Cardiac muscle cell (in vitro differentiated cells and primary cell): ENCODE data around the gene CLIC5. TPM values are rescaled to one million over a fixed set of nuclear protein-coding genes. Genes with fewer than 3 reads are reported as not detected.
A peak's percentile ranks its signal among the peaks of the same experiment; 100 is the strongest.

ENCODE experiments used
- DNase-seq, 2 donors: peaks; one replicate each; pipeline versions ENCODE4 v3.0.0 to v3.0.0-alpha.2; 2010 to 2017; ENCODE audit warnings: low read depth in 1 of 2, low spot score in 1 of 2
- H3K27ac ChIP-seq: fragments of 200-600 bp; sonication (generic); 2 replicates; pipeline ENCODE4 v1.5.1; 2016
- H3K27me3 ChIP-seq: fragments of 200-600 bp; sonication (generic); 2 replicates; pipeline ENCODE4 v1.6.0; 2016; ENCODE audit warnings: control low read depth
- H3K36me3 ChIP-seq: fragments of 200-600 bp; sonication (generic); 2 replicates; pipeline ENCODE4 v1.5.1; 2016; ENCODE audit warnings: control low read depth
- H3K4me1 ChIP-seq: fragments of 200-600 bp; sonication (generic); 2 replicates; pipeline ENCODE4 v1.8.1; 2017; ENCODE audit warnings: low read depth, mild to moderate bottlenecking, mixed run types
- H3K4me3 ChIP-seq: fragments of 200-600 bp; sonication (generic); 2 replicates; pipeline ENCODE4 v1.5.1; 2016; ENCODE audit warnings: mild to moderate bottlenecking
- H3K9me3 ChIP-seq: fragments of 200-600 bp; sonication (generic); 2 replicates; pipeline ENCODE4 v1.5.1; 2017; ENCODE audit warnings: low read depth, mild to moderate bottlenecking, control low read depth
- polyA plus RNA-seq: library from polyadenylated mRNA; unstranded; fragments of >200 nt; fragmentation: Nextera tagmentation; extraction: Ambion mirVana; gene quantifications from 2 replicates; pipeline ENCODE4 v1.2.1, GENCODE V29; 2016
- total RNA-seq: library from RNA; depleted of rRNA; stranded (reverse); fragments of >200 nt; gene quantifications from 2 replicates; pipeline ENCODE4 v1.2.3, GENCODE V29; 2016
- TF ChIP-seq, protein P1 (sequence below): IDR thresholded peaks from 2 replicates; pipeline ENCODE4 v1.5.1; 2012; ENCODE audit warnings: low read depth, mild to moderate bottlenecking, low read length

CLIC5 gene
- total and polyA plus RNA-seq, 2 experiments from 2014 or later, result 10.5 to 24.5 TPM

- Histone ChIP-seq H3K36me3 (no peaks in the 10 kb centered on the region), H3K9me3 (no peaks in the 10 kb centered on the region), H3K27me3 (no peaks in the 10 kb centered on the region), H3K4me3 (no peak overlapping the region), H3K4me1 (no peaks in the 10 kb centered on the region), H3K27ac (no peak overlapping the region)
- peak in 1 of 2 donors; percentile 62 for DNase-seq
- TF ChIP-seq, protein P1, sequence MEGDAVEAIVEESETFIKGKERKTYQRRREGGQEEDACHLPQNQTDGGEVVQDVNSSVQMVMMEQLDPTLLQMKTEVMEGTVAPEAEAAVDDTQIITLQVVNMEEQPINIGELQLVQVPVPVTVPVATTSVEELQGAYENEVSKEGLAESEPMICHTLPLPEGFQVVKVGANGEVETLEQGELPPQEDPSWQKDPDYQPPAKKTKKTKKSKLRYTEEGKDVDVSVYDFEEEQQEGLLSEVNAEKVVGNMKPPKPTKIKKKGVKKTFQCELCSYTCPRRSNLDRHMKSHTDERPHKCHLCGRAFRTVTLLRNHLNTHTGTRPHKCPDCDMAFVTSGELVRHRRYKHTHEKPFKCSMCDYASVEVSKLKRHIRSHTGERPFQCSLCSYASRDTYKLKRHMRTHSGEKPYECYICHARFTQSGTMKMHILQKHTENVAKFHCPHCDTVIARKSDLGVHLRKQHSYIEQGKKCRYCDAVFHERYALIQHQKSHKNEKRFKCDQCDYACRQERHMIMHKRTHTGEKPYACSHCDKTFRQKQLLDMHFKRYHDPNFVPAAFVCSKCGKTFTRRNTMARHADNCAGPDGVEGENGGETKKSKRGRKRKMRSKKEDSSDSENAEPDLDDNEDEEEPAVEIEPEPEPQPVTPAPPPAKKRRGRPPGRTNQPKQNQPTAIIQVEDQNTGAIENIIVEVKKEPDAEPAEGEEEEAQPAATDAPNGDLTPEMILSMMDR, result no peak
Measured at GRCh38 chr6:45845567-45845966, 170.1 kb downstream of the CLIC5 start.

DNA sequence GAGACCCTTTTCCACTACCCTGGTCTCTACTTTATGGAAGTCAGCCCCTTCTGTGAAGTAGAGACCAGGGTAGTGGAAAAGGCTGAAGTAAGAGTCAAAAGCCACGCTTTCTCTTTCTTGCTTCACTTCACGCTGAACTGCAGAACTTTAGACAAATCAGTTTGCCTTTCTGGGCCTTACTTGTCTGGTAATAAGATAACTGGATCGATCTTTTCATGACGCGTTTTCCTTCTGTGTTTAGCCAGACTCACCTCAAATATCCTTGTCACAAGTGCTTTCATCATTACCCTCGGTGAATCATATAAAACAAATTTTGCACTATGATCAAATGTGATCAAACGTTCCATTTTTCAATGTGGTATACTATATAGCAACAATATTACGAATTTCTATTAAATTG is 170.7 kb downstream of the CLIC5 start:
- Histone ChIP-seq H3K27me3 (no peaks in the 10 kb centered on the region), H3K27ac (no peak overlapping the region), H3K4me3 (no peak overlapping the region), H3K36me3 (no peaks in the 10 kb centered on the region), H3K9me3 (no peaks in the 10 kb centered on the region), H3K4me1 (no peaks in the 10 kb centered on the region)
- DNase-seq, result no peak
- TF ChIP-seq, protein P1, result no peak

DNA sequence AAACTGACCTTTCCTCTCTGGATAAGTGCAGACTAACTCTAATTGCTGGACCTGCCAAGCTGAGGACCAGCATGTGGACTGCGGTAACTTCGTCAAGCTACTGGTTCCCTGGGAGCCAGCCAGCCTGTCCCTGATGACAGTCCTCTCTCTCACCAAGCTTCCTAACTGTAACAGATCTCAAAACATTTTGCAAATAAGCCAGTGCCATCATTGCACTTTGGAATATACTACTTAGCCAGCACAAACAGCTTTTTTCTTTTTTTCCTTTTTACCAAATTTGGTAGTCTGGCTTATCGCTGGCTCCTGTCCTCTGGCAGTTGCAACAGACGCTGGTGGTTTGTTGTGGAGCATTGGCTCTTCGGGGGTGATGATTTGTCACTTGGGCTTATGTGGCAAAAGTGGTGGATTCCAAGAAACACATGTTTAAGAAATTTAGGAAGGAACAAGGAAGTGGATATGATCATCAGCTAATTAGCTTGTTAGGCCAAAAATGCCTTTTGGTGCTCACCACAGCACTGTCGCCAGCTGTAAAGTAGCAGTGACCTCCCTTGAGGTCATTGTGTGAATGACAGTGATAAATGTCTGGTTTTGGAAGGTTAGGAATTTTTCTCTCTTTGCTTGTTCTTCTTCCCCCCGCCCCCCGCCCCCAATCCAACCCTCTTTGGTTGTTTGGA is 171.7 kb downstream of the CLIC5 start:
- DNase-seq, result peak in 1 of 2 donors; percentile 54
- Histone ChIP-seq H3K9me3 (no peaks in the 10 kb centered on the region), H3K27ac (no peak overlapping the region), H3K4me3 (no peak overlapping the region), H3K36me3 (no peaks in the 10 kb centered on the region), H3K27me3 (no peaks in the 10 kb centered on the region), H3K4me1 (no peaks in the 10 kb centered on the region)
- TF ChIP-seq, protein P1, result no peak

- Histone ChIP-seq H3K4me3 (no peak overlapping the region), H3K27me3 (no peaks in the 10 kb centered on the region), H3K36me3 (no peaks in the 10 kb centered on the region), H3K9me3 (no peaks in the 10 kb centered on the region), H3K4me1 (peaks cover 1% of the 10 kb centered on the region), H3K27ac (no peak overlapping the region)
- TF ChIP-seq, protein P1, result no peak
- DNase-seq, result no peak
Measured at GRCh38 chr6:45841062-45841461, 174.6 kb downstream of the CLIC5 start.

- H3K27ac ChIP-seq, result no peak overlapping the region
- no peak overlapping the region for H3K4me3 ChIP-seq
- no peaks in the 10 kb centered on the region for H3K27me3 ChIP-seq
- peaks cover 11% of the 10 kb centered on the region for H3K4me1 ChIP-seq
- no peak for DNase-seq
- H3K9me3 ChIP-seq, result no peaks in the 10 kb centered on the region
- TF ChIP-seq, protein P1, result no peak
- H3K36me3 ChIP-seq, result no peaks in the 10 kb centered on the region
Measured at GRCh38 chr6:45838996-45839395, 176.7 kb downstream of the CLIC5 start.
